ENCODE results near the gene TMEM141. TPM values are rescaled to one million over a fixed set of nuclear protein-coding genes. Genes with fewer than 3 reads are reported as not detected.

Gene TMEM141
- total RNA-seq, 1 donor from 2014 or later, result 29.2 TPM

- Mint-ChIP-seq H3K27ac (ENCODE audit: unreplicated experiment) (no peak overlapping the region), H3K36me3 (ENCODE audit: unreplicated experiment) (no peaks in the 10 kb centered on the region), H3K27me3 (ENCODE audit: unreplicated experiment) (peaks cover 6% of the 10 kb centered on the region), H3K9me3 (ENCODE audit: unreplicated experiment) (peaks cover 4% of the 10 kb centered on the region), H3K4me3 (ENCODE audit: unreplicated experiment) (no peak overlapping the region), H3K4me1 (ENCODE audit: unreplicated experiment) (peaks cover 3% of the 10 kb centered on the region)
- peak; percentile 50 for TF ChIP-seq CTCF (IDR thresholded peaks at IDR 0.05)
- no peak for DNase-seq (ENCODE audit: extremely low spot score, unreplicated experiment)
Observed at GRCh38 chr9:136769710-136770191, 21.4 kb upstream of the TMEM141 start.

GRCh38 chr9:136771907-136772415 lies 19.2 kb upstream of the TMEM141 start:
- Mint-ChIP-seq H3K27me3 (ENCODE audit: unreplicated experiment) (peaks cover 11% of the 10 kb centered on the region), H3K4me3 (ENCODE audit: unreplicated experiment) (no peak overlapping the region), H3K9me3 (ENCODE audit: unreplicated experiment) (peaks cover 4% of the 10 kb centered on the region), H3K4me1 (ENCODE audit: unreplicated experiment) (peaks cover 1% of the 10 kb centered on the region), H3K27ac (ENCODE audit: unreplicated experiment) (no peak overlapping the region), H3K36me3 (ENCODE audit: unreplicated experiment) (no peaks in the 10 kb centered on the region)
- DNase-seq (ENCODE audit: extremely low spot score, unreplicated experiment), result no peak
- TF ChIP-seq CTCF (IDR thresholded peaks at IDR 0.05), result no peak

GRCh38 chr9:136773386-136774044 lies 17.6 kb upstream of the TMEM141 start:
- Mint-ChIP-seq H3K9me3 (ENCODE audit: unreplicated experiment) (peaks cover 4% of the 10 kb centered on the region), H3K4me1 (ENCODE audit: unreplicated experiment) (peaks cover 1% of the 10 kb centered on the region), H3K4me3 (ENCODE audit: unreplicated experiment) (no peak overlapping the region), H3K27me3 (ENCODE audit: unreplicated experiment) (peaks cover 21% of the 10 kb centered on the region), H3K27ac (ENCODE audit: unreplicated experiment) (no peak overlapping the region), H3K36me3 (ENCODE audit: unreplicated experiment) (no peaks in the 10 kb centered on the region)
- no peak for DNase-seq (ENCODE audit: extremely low spot score, unreplicated experiment)
- no peak for TF ChIP-seq CTCF (IDR thresholded peaks at IDR 0.05)

GRCh38 chr9:136774416-136775045 lies 16.6 kb upstream of the TMEM141 start:
- DNase-seq (ENCODE audit: extremely low spot score, unreplicated experiment), result no peak
- Mint-ChIP-seq H3K27me3 (ENCODE audit: unreplicated experiment) (peaks cover 31% of the 10 kb centered on the region), H3K4me3 (ENCODE audit: unreplicated experiment) (no peak overlapping the region), H3K9me3 (ENCODE audit: unreplicated experiment) (peaks cover 4% of the 10 kb centered on the region), H3K36me3 (ENCODE audit: unreplicated experiment) (no peaks in the 10 kb centered on the region), H3K27ac (ENCODE audit: unreplicated experiment) (no peak overlapping the region), H3K4me1 (ENCODE audit: unreplicated experiment) (peaks cover 1% of the 10 kb centered on the region)
- TF ChIP-seq CTCF (IDR thresholded peaks at IDR 0.05), result no peak

- Mint-ChIP-seq H3K4me3 (ENCODE audit: unreplicated experiment) (no peak overlapping the region), H3K9me3 (ENCODE audit: unreplicated experiment) (peaks cover 4% of the 10 kb centered on the region)
Observed at GRCh38 chr9:136775191-136775590, 16.0 kb upstream of the TMEM141 start.

More at GRCh38 chr9:136775191-136775590, 16.0 kb upstream of the TMEM141 start:
- peaks cover 37% of the 10 kb centered on the region for H3K27me3 Mint-ChIP-seq (ENCODE audit: unreplicated experiment)
- TF ChIP-seq CTCF (IDR thresholded peaks at IDR 0.05), result no peak
- no peak for DNase-seq (ENCODE audit: extremely low spot score, unreplicated experiment)
- no peaks in the 10 kb centered on the region for H3K4me1 Mint-ChIP-seq (ENCODE audit: unreplicated experiment)
- H3K36me3 Mint-ChIP-seq (ENCODE audit: unreplicated experiment), result no peaks in the 10 kb centered on the region
- H3K27ac Mint-ChIP-seq (ENCODE audit: unreplicated experiment), result no peak overlapping the region

Data from osteocyte (in vitro differentiated cells).